NCI-H1417 (cell line): Measurements from ENCODE around the gene DPPA3.
"Not testable (repeated sequence)": the region's sequence is repeated elsewhere in the genome, so short reads cannot be mapped to it uniquely, and the experiment has no call there.

ENCODE experiments used
- DNase-seq, 3 experiments: peaks; one replicate each; lab custom pipeline; 2025; lab: John Stamatoyannopoulos, UW

Gene DPPA3

GRCh38 chr12:7730984-7731383 lies 19.8 kb downstream of the DPPA3 start:
- not testable (repeated sequence) for DNase-seq

- no peak for DNase-seq
Measured at GRCh38 chr12:7731486-7731885, 20.3 kb downstream of the DPPA3 start.

- DNase-seq, result no peak
Measured at GRCh38 chr12:7732993-7733392, 21.8 kb downstream of the DPPA3 start.

- no peak for DNase-seq
Measured at GRCh38 chr12:7747246-7747645, 36.0 kb downstream of the DPPA3 start, which contains the start of gene CLEC4C. Gene CLEC4C, minus strand, starts transcription at chr12:7747375. Its CDS starts 27 bp downstream, at chr12:7747348.

GRCh38 chr12:7748852-7749251 lies 37.6 kb downstream of the DPPA3 start:
- DNase-seq, result no peak

DNA sequence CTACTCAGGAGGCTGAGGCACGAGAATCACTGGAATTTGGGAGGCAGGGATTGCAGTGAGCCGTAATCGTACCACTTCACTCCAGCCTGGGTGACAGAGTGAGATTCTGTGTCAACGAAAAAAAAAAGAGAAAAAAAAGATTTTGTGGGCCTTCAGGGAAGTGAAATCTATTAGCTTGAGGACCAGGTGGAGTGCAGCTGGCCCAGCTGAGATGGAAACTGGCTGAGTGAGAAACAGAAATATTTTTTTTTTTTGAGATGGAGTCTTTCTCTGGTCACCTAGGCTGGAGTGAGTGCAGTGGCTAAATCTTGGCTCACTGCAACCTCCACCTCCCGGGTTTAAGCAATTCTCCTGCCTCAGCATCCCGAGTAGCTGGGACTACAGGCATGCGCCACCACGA lies 38.2 kb downstream of the DPPA3 start:
- no peak for DNase-seq

GRCh38 chr12:7750350-7750749 lies 39.1 kb downstream of the DPPA3 start:
- no peak for DNase-seq

DNA sequence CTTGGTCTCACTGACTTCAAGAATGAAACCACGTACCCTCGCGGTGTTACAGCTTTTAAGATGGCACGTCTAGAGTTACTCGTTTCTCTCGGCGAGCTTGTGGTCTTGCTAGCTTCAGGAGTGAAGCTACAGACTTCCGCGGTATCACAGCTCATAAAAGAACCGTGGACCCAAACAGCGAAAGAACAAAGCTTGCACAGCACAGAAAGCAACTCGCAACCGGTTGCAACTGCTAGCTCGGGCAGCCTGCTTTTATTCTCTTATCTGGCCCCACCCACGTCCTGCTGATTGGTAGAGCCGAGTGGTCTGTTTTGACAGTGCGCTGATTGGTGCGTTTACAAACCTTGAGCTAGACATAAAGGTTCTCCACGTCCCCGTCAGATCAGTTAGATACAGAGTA lies 40.2 kb downstream of the DPPA3 start:
- no peak for DNase-seq

GRCh38 chr12:7751941-7752922 lies 41.0 kb downstream of the DPPA3 start:
- DNase-seq, result not testable (repeated sequence)

DNA sequence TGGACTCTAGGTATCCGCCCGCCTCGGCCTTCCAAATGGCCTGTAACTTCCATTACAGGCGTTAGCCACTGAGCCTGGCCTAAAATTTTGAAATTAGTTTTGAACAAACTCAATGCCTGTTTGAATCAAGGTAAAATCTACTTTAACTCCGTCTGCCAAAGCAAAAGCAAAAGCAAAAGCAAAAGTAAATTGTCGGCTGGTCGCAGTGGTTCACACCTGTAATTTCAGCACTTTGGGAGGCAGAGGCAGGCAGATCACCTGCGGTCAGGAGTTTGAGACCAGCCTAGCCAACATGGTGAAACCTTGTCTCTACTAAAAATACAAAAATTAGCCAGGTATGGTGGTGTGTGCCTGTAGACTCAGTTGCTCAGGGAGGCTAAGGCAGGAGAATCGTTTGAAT lies 44.4 kb downstream of the DPPA3 start:
- DNase-seq, result not testable (repeated sequence)

DNA sequence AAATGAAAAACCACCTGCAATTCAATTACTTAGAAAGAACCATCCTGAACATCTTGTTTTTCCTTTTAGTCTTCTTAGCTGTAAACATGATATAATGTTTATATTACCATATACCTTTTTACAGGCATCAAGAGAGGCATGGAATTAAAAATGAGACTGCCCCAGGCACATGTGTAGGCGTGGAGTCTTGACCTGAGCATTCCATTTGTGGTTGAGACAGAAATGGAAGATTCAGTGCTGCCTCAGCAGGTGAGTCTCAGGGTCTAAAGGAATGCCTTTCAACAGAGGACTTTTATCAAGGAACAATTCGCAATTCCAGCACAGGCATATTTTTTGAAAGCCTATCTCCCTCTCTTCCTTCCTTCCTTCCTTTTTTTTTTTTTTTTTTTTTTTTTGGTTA lies 45.8 kb downstream of the DPPA3 start:
- no peak for DNase-seq

- DNase-seq, result no peak
Measured at GRCh38 chr12:7758766-7759140, 47.5 kb downstream of the DPPA3 start.
